ENCODE measurements around the gene GLS.

The GLS gene

DNA sequence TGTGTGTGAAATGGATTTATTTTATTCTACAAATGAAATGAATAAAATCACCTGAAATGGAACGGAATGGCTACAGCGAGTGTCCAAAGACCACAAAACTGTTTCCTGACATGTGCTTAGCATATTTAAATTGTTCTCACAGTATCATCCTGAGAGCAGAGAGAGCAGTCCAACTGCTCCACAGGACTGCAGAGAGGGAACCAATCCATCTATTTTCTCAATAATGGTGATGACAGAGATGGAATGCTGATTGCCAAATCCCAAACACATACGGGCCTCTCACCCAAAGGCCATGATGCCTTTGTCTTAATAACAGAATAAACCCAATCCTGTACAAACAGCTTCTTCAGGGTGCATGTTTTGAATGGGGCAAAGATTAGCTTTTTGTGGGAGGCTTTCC is 92.2 kb downstream of the GLS start:
- no peak for DNase-seq (ENCODE audit: low spot score)

DNA sequence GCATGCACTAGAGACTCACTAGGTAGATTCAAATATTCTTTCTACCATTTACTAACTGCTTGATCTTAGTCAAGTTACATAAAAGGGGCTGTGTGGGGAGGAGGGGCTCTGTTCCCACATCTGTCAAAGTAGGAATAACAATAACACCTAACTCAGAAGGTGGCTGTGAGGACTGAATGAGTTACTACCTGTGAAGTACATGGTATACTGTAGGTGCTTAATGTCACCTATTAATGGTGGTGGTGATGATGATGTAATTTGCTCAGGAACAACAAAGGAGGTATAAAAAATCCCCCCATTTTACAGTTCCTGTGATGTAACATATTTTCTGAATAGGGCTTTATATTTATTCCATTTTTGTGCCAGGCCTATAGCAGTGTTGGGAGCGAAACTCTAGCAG is 92.6 kb downstream of the GLS start:
- DNase-seq (ENCODE audit: low spot score), result no peak

DNA sequence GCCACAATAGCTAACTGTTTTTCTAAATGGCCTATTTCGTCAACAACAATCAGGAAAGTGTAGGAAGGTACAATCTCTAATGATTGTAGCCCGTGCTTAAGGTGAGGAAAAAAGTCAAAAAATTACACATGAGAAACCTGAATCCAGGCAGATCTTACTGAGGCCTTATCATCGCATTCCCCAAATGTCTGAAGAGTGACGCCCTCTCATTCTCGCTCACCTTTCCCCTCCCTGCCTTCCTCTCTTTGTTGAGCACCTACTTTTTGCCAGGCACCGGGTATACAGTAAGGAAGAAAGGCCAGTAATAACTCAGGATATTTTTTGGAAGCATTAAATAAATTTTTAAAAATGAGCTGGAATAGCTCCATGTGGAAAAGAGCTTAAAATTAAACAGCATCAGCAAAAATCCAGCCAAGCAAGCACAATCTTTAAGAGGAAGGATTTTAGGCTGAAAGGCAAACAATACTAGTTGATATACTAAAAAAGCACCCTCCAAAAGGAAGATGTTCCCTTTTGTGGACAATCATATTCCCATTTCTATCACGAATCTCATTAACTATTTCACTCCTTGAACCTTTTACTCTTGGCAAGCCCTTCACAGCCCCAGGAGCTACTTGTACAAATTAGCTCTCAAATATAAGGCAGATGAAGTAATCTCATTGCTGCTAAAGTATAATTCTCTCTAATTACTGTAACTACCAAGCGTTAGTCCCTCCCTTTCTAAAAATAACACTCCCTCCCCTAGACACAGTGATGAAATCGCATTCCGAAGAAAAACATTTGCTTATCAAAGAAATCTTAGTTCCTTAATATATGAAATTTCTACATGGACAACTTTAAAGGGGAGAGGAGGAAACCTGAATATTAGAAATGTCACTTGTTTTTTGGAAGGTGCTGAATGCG is 93.4 kb downstream of the GLS start:
- no peak for DNase-seq (ENCODE audit: low spot score)

DNA sequence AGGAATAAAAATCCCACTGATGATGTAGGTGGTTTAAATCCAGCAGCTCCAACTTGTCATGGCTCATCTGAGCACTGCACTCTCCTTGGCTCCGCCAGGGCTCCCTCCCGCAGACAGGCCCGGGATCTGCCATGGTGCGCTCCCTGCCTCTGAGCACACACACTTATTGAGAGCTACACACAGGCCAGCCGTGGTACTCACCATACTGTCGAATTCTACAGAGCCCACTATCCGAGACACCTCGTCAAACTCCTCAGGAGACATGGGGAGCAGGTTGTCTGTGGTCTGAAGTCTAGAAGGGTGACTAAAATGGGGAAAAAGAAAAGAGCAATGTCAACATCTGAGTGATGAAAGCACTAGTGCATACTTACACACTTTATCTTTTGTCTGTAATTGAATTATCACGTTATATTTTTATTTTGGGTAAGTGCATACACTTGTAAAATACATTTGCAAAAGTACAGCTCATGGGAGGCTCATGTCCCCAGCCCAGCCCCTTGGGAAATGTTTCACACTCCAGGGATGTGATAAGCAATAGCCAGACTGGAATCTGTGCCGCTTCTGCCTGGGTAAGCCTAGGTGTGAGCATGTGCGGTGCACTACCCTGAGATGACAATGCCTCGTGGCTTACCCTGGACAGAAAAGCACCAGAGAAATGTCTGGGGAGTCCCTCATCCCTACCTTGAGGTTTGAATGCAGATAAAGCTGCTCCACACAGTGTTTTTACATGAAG is 94.2 kb downstream of the GLS start:
- no peak for DNase-seq (ENCODE audit: low spot score)

GRCh38 chr2:190976521-190976920 is 95.9 kb downstream of the GLS start:
- DNase-seq (ENCODE audit: low spot score), result no peak

DNA sequence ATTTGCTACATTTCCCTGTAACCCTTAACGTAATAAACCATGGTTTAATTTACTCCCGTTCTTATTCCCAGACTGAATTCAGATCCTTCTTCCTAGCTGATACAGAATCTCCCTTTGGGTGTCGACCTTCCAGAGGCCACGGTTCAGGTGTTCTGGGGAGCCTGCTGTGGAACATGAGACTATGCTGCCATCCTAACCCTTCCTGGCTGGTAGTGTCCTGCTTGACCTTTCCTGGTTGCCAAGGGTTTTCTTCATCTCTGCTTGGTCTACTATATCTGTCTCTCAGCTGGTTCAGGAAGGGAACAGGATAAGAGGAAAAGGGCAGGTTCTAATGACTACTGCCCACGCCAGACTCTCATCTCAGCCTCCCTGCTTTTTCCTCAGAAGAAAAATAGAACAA is 96.9 kb downstream of the GLS start:
- DNase-seq (ENCODE audit: low spot score), result no peak

DNA sequence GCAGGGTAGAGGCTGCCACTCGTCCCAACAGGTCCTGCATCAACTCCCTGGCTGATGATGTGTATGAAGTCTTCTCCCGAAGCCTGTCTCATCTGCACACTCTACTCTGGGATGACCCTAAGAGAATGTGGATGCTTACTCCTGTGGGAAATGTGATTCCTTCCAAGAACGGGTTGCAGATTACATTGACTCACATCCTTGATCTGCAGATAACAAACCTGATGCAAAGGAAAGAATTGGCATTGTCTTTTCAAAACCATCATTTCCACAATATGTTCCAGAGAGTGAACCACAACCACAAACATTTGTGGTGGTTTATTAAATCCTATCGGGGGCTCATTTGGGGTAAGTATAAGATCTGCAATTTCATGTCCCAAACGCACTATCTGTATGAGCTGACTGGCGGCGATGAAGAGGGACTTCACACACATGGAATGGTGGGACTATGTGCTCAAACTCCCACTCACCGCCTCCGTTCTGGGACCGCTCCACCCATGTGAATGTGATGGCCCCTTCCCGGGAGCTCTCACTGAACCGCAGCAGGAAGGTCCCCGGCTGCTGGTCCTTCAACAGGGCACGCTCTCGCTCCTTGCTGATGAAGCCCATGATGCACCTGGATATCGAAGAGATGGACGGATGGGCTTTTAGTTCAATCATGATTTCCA is 97.9 kb downstream of the GLS start:
- DNase-seq (ENCODE audit: low spot score), result no peak

- no peak for DNase-seq (ENCODE audit: low spot score)
Measured at GRCh38 chr2:190979906-190980629, 99.4 kb downstream of the GLS start.

DNA sequence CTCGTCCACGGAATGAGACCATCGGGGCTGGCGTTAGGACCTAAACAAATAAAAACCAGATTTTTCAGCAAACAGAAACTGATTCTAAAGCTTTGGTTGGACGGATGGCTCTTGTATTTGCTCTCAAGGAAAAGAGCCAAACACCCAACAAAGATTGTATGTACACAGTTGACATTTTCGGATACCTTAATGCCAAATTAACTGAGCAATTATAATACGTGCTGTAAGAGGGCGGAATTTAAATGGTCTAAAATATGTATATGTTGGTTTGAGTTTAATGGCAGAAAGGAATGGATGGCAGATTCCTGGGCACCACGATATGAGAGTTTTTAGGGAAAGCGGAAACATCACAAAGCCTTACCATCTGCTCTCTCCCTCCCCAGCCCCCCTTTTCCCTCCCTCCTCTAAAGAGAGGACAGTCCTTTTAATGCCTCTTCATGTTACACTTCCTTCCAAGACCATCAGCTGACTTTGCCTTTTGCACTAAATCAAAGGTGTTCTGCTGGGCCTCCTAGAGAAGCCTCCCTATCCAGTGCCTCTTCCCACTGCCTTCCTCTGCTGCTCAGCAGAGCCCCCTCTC is 100.1 kb downstream of the GLS start:
- no peak for DNase-seq (ENCODE audit: low spot score)

GRCh38 chr2:190981333-190981732 is 100.7 kb downstream of the GLS start:
- DNase-seq (ENCODE audit: low spot score), result no peak

GRCh38 chr2:190981733-190982132 is 101.1 kb downstream of the GLS start:
- no peak for DNase-seq (ENCODE audit: low spot score)

- DNase-seq (ENCODE audit: low spot score), result no peak
Measured at GRCh38 chr2:190982262-190983034, 101.8 kb downstream of the GLS start.

- no peak for DNase-seq (ENCODE audit: low spot score)
Measured at GRCh38 chr2:190984595-190984994, 104.0 kb downstream of the GLS start.

GRCh38 chr2:190986221-190986953 is 105.8 kb downstream of the GLS start:
- DNase-seq (ENCODE audit: low spot score), result no peak

DNA sequence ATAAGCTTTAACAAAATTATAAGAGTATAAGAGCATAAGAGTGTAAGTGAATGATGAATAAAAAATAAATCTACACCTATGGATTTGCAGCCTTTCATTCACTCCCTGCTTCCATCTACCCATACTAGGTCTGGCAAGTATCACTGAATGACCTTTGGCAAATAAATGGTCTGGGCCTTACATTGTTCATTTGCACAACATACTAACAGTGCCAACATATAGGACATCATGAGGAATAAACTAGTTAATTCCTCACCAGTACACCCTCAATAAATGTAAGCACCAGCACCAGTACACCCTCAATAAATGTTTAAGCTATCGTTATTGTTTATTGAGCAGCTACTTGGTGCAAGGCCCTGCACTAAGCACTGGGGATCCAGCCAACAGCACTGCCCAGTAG is 106.5 kb downstream of the GLS start:
- no peak for DNase-seq (ENCODE audit: low spot score)

GRCh38 chr2:190987938-190988337 is 107.3 kb downstream of the GLS start:
- no peak for DNase-seq (ENCODE audit: low spot score)

- DNase-seq (ENCODE audit: low spot score), result no peak
Measured at GRCh38 chr2:190988910-190989309, 108.3 kb downstream of the GLS start.

DNA sequence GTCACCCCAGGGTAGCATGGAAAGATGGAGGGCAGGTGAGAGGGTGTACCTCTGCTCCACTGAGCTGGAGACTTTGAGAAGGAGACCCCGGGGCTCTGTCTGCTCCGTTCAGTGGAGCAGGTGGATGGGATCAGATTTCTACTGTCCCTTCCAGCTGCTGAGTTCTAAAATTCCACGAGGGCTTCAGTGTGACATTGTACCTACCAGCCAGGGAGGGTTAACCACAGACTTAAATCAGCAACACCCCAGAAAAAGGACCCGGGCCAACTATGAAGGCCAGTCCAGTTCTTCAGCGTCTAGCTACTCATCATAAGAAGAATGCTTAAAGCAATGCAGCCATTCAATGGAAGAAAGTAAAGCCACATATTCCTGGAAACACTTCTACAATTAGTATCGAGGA is 109.5 kb downstream of the GLS start:
- DNase-seq (ENCODE audit: low spot score), result no peak

- DNase-seq (ENCODE audit: low spot score), result no peak
Measured at GRCh38 chr2:190993292-190993643, 112.6 kb downstream of the GLS start.

DNA sequence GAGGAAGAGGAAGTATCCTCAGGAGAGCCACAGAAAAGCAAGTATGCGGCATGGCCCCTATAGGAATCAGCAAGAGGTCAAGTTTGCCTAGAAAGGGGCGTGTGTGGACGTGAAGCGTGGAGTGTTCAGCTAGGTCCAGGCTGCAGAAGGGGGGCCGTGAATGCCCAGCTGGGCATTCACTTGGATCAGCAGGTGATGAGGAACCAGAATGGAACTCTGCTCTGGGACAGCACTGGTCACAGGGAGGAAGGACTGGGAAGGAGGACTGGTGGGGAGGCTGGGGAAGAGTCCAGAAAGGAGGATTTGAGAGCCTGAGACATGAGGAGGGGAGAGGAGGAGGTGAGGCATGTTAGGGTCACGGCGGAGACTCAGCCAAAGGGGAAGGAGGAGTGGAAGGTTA is 113.5 kb downstream of the GLS start:
- DNase-seq (ENCODE audit: low spot score), result no peak
